NCI-H2107 treated with DMSO at 0.1 percent for 48 hours (cell line): ENCODE measurements around the gene BRD3OS.
"Not testable (repeated sequence)": the region's sequence is repeated elsewhere in the genome, so short reads cannot be mapped to it uniquely, and the experiment has no call there.

Source experiments
- DNase-seq: peaks from one replicate; lab custom pipeline; 2025; ENCODE audit not compliant: unreplicated experiment; lab: John Stamatoyannopoulos, UW

BRD3OS gene

DNA sequence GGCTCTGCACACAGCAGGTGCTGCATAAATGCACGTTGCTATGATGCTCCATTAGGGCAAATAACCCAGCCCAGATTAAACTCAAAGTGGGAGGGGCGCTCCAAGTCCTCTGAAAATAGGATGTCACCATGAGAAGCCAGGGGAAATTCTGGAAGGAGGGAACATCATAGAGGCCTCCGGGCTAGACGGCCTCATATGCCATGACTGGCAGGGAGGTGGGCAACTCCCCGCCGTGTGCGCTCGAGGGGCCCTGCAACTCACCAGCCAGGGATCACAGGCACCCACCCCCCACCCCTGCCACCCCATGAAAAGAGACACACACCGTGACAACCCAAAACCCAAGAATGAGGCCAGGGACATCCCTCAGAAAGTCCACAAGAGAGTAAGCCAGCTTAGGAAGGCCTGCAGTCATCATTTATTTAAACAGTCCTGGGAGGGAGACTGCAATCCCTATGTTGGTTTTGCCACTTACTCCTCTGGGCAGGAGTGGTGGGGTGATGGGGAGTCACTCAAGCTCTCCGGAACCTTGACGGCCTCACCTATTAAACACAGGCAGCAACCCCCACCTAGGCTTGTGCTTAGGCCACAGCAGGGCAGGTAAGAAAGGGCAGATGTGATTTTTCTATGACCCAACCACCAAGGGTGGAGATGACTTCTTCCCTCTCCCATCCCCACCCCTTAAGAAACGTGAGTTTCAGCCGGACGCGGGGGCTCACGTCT lies 37.2 kb upstream of the BRD3OS start:
- DNase-seq = no peak

DNA sequence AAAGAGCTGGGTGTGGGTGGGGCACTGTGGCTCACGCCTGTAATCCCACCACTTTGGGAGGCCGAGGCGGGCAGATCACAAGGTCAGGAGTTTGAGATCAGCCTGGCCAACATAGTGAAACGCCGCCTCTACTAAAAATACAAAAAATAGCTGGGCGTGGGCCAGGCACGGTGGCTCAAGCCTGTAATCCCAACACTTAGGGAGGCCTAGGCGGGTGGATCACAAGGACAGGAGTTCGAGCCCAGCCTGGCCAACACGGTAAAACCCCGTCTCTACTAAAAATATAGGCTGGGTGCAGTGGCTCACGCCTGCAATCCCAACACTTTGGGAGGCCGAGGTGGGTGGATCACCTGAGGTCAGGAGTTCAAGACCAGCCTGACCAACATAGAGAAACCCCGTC lies 36.5 kb upstream of the BRD3OS start:
- not testable (repeated sequence) for DNase-seq

DNA sequence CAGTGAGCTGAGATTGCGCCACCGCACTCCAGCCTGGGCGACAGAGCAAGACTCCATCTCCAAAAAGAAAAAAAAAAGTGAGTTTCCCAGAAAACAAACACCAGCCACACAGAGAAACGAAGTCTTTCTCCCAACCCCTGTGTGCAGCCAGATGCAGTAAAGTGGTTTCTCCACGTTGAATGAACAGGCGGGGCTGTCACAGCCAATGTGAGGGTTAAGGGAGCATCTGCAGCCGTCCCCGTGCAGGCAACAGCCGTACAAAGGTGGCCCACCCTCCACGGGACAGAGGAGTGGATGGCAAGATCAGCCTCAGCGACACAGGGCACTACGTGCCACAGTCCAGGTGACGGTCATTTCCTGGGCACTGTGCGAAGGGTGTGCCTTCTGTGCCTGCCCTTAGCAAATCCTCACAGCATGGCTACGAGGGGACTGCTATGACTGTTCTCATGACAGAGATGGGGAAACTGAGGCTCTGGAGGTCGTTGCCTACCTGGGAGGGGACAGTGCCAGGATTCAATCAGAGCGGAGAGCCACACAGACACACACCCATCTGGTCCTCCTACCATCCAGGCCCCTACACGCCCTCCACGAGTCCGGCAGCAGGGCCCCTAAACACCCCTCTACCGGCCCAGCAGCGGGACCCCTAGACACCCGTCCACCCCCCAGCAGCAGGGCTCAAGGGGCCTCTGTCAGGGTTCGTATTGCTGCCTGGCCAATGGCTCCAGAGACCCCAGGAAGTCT lies 35.5 kb upstream of the BRD3OS start:
- no peak for DNase-seq

DNA sequence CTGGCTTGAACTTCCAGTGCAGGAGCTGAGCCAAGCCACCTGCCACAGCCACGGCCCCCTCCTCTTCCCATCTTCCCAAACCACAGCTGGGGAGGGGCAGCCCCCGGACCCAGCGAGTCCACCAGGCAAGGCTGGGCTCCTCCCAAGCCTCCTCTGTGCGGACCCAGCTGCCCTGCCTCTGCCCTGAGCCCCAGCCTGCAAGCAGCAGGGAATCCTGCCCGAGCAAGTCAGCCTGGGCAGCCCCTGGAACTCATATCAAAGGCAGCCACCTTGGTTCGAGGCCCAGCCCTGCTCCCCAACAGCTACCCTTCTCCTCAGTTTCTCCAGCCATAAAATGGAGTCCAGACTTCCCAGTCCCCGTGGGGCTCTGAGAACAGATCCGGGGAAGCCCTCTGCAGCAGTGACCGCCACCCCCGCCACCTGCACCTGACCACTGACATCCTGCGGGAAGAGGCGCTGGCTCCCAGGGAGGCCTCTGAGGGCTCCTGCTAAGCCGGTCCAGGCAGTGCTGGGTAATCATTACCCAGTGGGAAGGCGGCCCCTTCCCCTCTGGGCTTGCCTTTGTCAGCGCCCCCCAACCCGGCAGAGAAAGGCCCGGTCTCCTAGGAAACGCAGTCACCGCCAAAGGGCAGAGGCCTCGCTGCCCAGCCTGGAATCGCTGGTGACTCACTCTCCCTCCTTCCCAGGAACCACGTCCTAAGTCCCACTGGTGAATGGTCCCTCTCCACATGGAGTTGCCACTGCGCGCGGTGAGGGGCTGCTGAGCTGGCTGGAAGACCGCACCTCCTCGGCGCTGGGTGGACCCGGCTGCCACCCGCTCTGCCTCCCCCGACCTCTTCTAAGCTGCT lies 34.7 kb upstream of the BRD3OS start:
- no peak for DNase-seq

DNA sequence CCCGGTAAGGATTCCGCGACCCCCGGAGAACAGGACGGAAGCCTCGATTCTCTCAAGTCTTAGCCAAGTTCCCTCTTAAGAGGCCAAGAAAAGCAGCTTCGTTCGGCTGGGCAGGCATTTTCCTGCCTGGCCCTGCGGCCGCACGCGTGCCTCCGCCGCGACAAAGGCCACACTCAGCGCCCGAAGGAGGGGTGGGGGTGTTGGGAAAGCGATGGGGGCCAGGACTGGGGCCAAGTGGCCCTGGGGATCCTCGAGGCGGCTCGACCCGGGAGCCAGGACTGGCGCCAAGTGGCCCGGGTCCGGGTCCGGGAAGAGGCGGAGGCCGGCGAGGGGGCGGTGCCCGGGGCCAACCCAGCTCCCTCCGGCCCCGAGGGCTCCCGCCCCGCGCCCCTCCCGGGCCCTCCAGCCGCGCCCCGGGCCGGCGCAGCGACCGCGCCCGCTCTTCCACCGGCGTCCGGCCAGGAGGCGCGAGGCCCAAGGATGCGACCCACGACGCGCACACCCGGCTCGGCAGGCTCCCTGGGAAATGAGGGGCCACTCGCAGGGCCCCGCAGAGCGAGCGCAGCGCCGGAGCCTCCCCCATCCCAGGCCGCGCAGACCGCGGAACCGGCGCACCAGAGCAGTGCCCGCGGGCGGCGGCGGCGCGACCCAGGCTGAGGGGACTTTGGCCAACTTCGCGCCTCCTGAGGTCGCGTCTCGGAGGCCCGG lies 33.9 kb upstream of the BRD3OS start:
- DNase-seq = no peak

DNA sequence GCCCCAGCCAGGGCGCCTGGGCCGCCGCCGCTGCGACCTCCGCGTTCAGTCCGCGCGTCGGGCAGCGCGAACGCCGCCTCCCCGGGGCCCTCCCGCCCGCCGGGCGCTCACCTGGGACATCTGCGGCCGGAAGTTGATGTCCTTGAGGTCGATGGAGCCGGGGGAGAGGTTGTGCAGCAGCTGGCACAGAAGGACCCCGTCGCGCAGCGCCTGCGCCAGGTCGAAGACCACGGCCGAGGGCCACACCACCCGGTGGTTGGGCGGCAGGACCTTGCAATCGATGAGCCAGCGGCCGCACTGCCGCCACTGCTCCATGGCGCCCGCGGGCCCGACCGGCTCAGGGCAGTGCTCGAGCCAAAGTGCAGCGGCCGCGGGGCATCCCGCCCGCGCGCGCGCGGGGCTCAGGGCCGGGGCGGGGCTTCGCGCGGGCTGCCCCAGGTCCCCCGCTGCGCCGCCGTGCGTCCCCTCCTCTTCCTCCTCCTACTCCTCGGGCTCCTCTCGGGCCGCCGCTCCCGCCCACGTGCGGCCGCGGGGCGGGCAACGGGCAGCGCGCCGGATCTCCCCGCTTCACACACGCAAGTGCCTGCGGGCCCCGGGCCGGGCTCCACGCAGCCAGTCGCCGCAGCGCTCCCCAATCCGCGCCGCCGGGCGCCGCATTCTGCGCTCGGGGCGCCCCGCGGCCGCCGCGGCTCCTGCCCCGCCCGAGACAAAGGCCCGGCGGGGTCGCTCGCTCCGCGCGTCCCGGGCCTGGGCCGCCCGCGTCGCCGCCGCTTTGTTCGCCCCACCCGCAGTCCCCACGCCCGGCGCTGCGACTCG lies 33.1 kb upstream of the BRD3OS start, which contains the start of gene VAV2:
TSS of gene VAV2 (minus strand) at position 361 of the 816 bp plus-strand sequence. CDS start at position 315, 46 bp downstream.
- DNase-seq = no peak

DNA sequence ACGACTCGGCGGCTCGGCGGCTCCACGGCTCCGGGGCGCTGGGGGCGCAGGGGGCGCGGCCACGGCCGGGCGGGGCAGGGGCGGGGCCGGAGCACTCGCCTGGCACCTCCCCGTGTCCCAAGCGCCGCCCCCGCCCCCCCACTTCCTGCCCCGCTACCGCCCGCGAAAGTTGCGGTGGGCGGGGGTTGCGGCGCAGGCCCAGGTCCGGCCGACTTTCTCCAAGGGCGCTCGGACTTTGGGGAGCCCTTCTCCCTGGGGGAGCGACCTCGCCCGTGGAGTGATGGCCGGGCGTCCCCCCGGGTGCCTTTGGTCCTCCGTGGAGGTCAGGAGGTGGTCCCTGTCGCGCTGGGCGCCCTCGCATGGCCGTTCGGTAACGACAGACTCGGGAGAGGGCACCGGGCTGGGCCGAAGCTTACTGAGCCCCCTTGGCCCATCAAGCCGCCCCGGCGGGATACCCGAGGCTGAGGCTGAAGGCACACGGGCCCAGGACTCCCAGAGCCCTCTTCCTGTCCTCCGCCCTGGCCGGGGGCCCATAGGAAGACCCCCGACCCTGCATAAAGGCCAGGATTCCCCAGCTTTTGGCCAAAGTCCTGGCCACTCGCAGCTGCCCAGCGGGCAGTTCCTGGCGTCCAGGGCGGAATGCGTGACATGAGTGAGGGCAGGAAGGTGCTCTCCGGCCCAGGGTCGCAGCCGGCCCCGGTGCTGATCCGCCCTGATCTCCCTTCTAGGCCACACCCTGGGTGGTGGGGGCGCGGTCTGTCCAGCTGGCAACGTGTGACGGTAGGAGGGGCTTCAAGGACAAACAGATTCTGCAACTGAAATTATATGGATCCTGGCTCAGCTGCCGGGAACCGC lies 32.3 kb upstream of the BRD3OS start:
- DNase-seq = peak; percentile 55

DNA sequence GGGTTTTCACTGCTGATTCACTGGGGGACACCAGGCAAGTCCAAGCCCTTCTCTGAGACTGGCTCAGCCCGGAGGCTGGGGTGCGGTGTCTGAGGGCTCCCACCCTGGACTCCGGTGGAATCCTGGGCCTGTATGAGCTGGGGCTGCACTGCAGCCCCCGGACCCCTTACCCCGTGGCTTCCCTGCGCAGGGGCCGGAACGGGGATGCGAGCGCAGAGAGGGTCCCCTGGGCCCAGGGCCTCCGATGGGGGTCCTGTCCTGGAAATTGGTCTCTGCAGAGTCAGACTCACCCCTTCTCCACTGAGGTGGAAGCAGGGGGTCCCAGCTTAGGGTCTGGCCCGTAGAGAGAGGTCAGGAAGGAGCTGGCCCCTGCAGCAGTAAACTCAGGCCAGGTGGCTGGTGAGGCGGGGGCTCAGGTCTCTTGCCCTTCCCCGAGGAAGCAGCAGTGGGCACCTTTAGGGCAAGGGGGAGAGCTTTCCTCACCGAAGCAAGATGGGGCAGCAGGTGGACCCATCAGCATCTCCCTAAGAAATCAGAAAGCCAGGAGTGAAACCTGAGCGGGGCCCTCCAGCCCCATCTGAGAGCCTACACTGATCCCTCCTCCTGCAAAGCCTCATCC lies 31.5 kb upstream of the BRD3OS start:
- DNase-seq = no peak

DNA sequence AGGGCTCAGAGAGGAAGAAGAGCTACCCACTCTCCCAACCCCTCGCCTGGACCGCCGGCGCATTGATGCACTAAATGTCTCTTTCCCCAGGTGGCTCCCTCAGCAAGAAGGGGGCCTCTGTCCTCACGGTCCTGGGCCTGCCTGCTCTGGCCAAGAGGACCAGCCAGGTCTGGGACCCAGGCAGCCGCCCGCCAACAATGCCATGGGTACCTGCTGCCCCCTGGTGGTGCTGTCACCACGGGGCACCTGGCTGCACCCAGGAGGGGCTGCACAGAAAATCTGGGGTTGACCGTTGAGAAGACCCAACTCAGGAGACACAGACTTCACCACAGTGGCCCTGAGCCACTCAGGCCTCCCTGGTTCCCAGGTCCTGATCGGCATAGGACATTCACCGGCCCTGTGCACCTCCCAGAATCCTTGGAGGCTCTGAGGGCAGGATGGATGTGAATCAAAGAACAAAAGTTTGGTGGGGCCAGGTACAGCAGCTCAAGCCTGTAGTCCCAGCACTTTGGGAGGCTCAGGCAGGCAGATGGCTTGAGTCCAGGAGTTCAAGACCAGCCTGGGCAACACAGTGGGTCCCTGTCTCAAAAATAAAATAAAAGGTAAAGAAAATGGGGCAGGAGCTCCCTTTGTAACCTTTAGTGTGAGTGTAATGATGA lies 30.8 kb upstream of the BRD3OS start:
- DNase-seq = peak; percentile 79

DNA sequence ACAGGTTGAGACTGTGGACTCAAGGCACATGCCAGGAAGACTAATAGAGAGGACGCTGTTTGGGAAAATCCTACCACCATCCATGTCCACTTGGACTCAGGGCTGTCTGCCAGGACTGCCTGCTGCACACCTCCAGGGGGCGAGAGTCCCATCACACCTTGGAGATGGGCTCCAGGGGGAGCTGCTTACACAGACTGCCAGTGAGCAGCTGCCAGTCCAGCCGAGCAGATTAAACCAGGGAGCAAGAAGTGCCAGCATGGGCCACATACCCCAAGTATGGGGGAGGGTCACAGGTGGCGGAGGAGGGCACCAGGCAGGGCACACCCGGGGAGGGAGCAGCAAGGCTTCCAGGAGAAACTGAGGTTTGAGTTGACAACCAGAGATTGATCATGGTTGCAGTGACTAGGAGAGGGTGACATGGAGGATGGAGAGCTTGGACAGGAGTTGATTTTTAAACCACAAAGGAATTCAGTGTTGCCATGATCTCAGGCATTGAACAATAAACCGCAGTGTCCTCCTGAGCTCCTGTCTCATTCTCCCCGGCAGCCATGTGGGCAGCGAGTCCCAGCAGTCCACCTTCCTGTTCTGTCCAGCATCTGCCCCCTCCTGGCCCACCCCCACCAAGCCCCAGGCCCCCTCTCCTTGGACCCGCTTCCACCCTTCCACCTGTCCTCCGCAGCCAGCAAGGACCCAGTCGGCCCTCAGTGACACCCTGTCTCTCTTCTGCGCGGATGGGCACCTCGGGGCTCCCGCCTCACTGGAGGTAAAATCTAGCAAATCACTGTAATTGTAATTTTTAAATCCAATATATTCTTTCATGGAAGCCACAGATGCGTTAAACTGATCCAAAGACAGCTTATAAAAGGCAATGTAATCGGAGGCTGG lies 30.0 kb upstream of the BRD3OS start:
- no peak for DNase-seq

DNA sequence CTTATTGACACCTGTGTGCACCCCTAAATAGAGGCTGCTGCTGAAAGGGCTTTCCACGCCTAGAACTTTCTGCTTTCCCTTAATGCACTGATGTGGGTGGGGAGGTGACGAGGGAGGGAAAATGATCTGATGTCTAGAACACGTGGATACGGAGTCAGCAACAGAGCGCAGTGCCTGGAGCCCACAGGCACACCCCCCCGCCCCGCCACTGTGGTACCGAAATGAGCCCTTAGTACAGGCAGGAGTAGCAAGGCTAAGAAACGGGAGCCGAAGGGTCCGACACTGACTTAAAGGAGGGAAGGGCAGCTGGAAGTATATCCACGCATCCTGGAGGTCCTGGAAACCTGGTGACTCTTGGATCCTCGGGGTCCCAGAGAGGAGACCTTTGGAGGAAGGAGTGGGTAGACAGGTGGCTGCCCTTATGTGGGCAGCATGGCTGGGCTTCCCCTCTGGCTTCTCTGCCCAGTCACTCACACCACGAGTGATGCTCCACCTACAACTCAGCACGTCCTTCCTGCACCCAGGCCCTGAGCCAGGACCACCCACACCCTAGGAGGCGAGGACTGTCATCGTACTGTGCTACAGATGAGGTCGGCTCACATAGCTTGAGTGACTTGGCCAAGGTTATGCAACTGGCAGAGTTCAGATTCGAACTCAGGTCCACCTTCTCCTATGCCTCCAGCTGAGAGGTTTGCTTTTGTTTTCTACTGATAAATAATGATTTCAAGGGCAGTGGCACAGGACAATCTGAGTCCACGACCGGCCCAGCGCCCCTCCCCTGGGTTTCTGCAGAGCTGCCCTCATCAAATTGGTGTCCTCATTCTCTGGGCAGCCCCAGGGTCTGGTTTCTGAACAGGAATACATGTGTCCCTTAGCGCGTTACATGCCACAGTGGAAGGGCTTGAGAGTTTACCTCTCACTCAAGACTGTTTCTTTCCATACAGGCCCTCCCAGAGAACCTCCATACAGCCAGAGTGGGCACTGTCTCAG lies 28.5 kb upstream of the BRD3OS start:
- no peak for DNase-seq

DNA sequence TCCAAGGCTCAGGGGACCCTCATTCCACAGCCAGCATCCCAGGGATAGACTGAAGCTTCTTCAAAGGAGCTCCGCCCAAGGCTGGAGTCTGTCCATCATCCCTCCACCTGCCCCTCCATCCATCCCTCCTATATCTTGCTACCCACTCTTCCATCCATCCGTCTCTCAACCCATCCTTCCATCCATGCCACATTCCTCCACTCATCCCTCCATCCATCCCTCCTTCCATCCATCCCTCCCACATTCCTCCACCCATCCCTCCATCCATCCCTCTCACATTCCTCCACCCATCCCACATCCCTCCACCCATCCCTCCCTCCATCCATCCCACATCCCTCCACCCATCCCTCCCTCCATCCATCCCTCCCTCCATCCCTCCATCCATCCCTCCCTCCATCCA lies 27.7 kb upstream of the BRD3OS start:
- no peak for DNase-seq

DNA sequence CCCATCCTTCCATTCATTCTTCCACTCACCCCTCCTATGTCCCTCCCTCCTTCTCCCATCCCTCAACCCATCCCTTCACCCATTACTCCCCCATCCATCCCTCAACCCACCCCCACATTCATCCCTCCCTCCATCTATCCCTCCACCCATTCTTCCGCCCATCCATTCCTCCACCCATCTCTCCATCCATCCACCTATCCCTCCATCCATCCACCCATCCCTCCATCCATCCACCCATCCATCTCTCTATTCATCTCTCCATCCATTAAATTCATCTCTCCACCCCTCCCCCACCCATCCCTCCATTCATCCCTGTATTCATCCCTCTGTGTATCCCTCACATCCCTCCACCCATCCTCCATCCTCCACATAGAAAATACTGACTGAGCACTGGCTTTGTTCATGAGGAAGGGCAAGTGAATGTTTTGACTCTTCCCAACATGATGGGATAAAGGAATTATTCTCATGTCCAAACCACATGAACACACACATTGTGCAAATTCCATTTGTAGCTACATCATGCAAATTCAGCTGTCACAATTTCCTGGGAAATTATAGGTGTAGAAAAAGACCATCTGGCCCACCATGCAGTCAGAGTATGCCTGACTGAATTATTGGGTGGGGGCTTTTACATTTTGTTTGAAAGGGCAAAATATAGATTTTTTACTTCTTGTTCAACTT lies 26.2 kb upstream of the BRD3OS start:
- no peak for DNase-seq

DNA sequence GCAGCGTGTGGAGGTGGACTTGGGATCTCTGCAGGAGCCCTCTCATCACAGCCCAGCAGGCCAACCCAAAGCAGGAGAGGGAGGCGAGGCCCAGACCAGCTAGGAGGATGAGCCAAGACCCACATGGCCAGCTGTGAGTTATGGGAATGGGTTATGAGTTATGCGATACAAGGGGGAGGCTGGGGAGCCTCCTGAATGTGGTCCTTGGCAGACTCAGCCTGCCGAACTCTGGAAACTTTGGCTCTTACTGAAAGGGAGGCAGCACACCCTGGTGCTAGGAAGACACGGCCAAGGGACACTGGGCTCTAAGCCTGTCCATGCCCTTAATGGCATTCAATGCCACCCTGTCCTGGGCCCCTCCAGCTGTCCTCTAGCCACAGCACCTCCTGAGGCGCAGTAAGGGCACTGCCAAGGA lies 25.4 kb upstream of the BRD3OS start:
- DNase-seq = no peak

DNA sequence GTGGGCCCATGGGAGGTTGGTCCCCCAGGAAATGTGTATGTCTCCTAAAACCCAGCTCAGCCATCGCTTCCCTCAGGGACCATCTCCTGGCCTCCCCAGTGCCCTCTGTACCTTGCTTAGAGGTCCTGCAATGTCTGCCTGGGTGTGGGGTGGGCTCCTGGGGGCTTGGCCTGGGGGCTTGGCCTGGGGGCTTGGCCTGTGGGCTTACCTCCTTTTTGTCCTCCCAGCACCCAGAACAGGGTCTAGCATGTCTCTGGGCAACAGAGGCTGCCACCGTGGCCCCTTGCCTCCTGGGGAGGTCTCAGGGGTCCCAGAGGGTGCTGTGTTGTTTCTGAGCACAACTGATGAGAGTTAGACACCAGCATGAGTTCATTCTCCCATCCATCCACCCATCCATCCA lies 22.5 kb upstream of the BRD3OS start:
- no peak for DNase-seq

DNA sequence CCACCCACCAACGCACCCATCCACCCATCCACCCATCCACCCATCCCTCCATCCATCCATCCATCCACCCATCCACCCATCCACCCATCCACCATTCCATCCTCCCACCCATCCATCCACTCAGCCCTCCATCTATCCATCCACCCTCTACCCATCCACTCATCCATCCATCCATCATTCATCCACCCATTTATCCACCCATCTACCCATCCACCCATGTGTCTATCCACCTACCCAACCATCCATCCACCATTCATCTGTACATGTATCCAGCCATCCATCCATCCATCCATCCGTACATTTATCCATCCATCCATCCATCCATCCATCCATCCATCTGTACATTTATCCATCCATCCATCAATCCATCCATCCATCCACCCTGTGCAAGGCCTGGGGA lies 22.0 kb upstream of the BRD3OS start:
- no peak for DNase-seq
